ENCODE measurements around the gene OTOR.

Gene OTOR

DNA sequence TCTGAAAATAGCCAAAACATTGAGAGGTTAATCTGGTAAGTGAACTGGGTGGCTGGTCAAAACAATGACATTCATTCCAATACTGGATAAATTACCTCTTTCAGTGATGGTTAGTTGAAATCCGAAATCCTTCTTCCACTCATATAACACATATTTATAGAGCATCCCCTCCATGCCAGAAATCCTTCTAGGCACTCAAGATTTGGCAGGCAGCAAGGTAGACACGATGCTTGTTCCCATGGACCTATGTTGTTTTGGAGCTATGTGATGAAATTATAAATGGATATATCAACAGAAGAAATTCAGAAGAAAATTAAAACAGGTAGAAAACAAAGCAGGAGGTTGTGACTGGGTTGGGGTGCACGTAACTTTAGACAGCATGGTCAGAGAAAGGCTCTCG is 44.6 kb upstream of the OTOR start:
- Histone ChIP-seq H3K4me2 (ENCODE audit: low read depth, low read length) (no peak overlapping the region), H4K20me1 (ENCODE audit: insufficient read depth, low read length) (no peaks in the 10 kb centered on the region), H3K4me1 (ENCODE audit: low read length) (peaks cover under 1% of the 10 kb centered on the region), H3K36me3 (replicated peaks; ENCODE audit: insufficient read depth, low read length) (no peaks in the 10 kb centered on the region), H3F3A (ENCODE audit: insufficient read depth, low read length) (no peaks in the 10 kb centered on the region), H2AFZ (ENCODE audit: low read length) (no peak overlapping the region), H3K9ac (ENCODE audit: low read length) (no peak overlapping the region), H3K9me3 (replicated peaks; ENCODE audit: insufficient read depth, low read length) (no peaks in the 10 kb centered on the region), H3K9me2 (replicated peaks; ENCODE audit: insufficient read depth, low read length) (no peaks in the 10 kb centered on the region), H3K4me3 (ENCODE audit: low read length) (no peak overlapping the region), H3K27ac (ENCODE audit: low read length) (no peak overlapping the region), H3K27me3 (replicated peaks; ENCODE audit: insufficient read depth, low read length) (no peaks in the 10 kb centered on the region), H3K79me2 (ENCODE audit: low read length) (no peaks in the 10 kb centered on the region)
- TF ChIP-seq EZH2 (optimal IDR thresholded peaks at IDR 0.05; ENCODE audit: low read depth, low read length) (no peak), EZH2phosphoT487 (IDR thresholded peaks at IDR 0.05; ENCODE audit: low read length) (no peak)
- TF ChIP-seq, protein P1, sequence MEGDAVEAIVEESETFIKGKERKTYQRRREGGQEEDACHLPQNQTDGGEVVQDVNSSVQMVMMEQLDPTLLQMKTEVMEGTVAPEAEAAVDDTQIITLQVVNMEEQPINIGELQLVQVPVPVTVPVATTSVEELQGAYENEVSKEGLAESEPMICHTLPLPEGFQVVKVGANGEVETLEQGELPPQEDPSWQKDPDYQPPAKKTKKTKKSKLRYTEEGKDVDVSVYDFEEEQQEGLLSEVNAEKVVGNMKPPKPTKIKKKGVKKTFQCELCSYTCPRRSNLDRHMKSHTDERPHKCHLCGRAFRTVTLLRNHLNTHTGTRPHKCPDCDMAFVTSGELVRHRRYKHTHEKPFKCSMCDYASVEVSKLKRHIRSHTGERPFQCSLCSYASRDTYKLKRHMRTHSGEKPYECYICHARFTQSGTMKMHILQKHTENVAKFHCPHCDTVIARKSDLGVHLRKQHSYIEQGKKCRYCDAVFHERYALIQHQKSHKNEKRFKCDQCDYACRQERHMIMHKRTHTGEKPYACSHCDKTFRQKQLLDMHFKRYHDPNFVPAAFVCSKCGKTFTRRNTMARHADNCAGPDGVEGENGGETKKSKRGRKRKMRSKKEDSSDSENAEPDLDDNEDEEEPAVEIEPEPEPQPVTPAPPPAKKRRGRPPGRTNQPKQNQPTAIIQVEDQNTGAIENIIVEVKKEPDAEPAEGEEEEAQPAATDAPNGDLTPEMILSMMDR (IDR thresholded peaks at IDR 0.05; ENCODE audit: low read length), result no peak
- no peak for DNase-seq

DNA sequence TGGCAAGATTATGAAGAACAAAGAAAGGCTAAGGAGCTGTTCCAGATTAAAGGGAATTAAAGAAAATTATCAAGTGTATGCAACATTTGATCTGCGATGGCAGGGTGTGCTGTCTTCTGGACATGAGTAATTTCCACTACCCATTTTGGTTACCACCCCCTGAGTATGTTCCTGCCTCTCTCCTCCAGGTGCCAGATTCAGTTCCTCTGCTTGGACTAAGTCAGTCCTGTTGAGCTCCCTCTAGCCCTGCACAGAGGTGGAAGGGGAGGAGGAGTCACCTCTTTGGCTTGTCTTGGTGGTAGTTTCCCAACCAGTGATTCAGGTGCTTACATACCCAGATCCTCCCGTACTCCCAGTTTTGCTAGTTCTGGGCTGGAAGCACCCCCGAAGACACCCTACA is 40.5 kb upstream of the OTOR start:
- H3K4me2 ChIP-seq (ENCODE audit: low read depth, low read length), result no peak overlapping the region
- peaks cover 12% of the 10 kb centered on the region for H3K4me1 ChIP-seq (ENCODE audit: low read length)
- H2AFZ ChIP-seq (ENCODE audit: low read length), result no peak overlapping the region
- H3K4me3 ChIP-seq (ENCODE audit: low read length), result no peak overlapping the region
- no peak overlapping the region for H3K27ac ChIP-seq (ENCODE audit: low read length)
- no peaks in the 10 kb centered on the region for H3K36me3 ChIP-seq (replicated peaks; ENCODE audit: insufficient read depth, low read length)
- no peaks in the 10 kb centered on the region for H4K20me1 ChIP-seq (ENCODE audit: insufficient read depth, low read length)
- H3K79me2 ChIP-seq (ENCODE audit: low read length), result no peaks in the 10 kb centered on the region
- TF ChIP-seq EZH2phosphoT487 (IDR thresholded peaks at IDR 0.05; ENCODE audit: low read length), result no peak
- TF ChIP-seq, protein P1 (IDR thresholded peaks at IDR 0.05; ENCODE audit: low read length), result no peak
- no peak for TF ChIP-seq EZH2 (optimal IDR thresholded peaks at IDR 0.05; ENCODE audit: low read depth, low read length)
- no peak overlapping the region for H3K9ac ChIP-seq (ENCODE audit: low read length)
- no peaks in the 10 kb centered on the region for H3K9me2 ChIP-seq (replicated peaks; ENCODE audit: insufficient read depth, low read length)
- H3K27me3 ChIP-seq (replicated peaks; ENCODE audit: insufficient read depth, low read length), result no peaks in the 10 kb centered on the region
- 0 out of 2 replicates have a peak, but pooled peaks cover 3% of the 10 kb centered on the region for H3F3A ChIP-seq (ENCODE audit: insufficient read depth, low read length)
- no peaks in the 10 kb centered on the region for H3K9me3 ChIP-seq (replicated peaks; ENCODE audit: insufficient read depth, low read length)
- DNase-seq, result no peak

DNA sequence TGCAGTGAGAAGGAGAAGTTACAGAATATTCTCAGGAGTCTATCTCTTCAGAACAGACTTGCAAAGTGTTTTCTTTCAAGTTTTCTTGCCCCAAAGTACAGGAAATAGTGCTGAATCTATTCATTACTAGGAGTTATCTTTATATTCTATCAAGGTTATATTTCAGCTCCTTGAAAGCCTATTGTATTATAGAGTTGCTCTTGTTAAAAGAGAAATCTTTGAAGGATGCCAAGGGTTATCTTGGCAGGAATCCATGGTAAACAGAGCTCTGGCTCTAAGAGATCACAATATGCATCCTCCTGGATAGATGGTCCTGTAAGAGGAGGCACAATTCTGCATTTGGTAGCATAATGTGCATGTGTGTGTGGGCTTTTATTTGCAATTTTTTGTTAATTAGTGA is 39.6 kb upstream of the OTOR start:
- Histone ChIP-seq H3F3A (ENCODE audit: insufficient read depth, low read length) (0 out of 2 replicates have a peak, but pooled peaks cover 3% of the 10 kb centered on the region), H3K9ac (ENCODE audit: low read length) (no peak overlapping the region), H3K27ac (ENCODE audit: low read length) (no peak overlapping the region), H3K36me3 (replicated peaks; ENCODE audit: insufficient read depth, low read length) (no peaks in the 10 kb centered on the region), H3K9me2 (replicated peaks; ENCODE audit: insufficient read depth, low read length) (no peaks in the 10 kb centered on the region), H3K4me2 (ENCODE audit: low read depth, low read length) (no peak overlapping the region), H3K4me1 (ENCODE audit: low read length) (peaks cover 12% of the 10 kb centered on the region), H2AFZ (ENCODE audit: low read length) (no peak overlapping the region), H4K20me1 (ENCODE audit: insufficient read depth, low read length) (no peaks in the 10 kb centered on the region), H3K9me3 (replicated peaks; ENCODE audit: insufficient read depth, low read length) (no peaks in the 10 kb centered on the region), H3K79me2 (ENCODE audit: low read length) (no peaks in the 10 kb centered on the region), H3K4me3 (ENCODE audit: low read length) (no peak overlapping the region), H3K27me3 (replicated peaks; ENCODE audit: insufficient read depth, low read length) (no peaks in the 10 kb centered on the region)
- no peak for DNase-seq
- TF ChIP-seq EZH2phosphoT487 (IDR thresholded peaks at IDR 0.05; ENCODE audit: low read length), result no peak
- TF ChIP-seq, protein P1 (IDR thresholded peaks at IDR 0.05; ENCODE audit: low read length), result no peak
- TF ChIP-seq EZH2 (optimal IDR thresholded peaks at IDR 0.05; ENCODE audit: low read depth, low read length), result no peak

Data from MM.1S (cell line).